PC-3 (cell line): ENCODE data around the gene DGKI. TPM values are rescaled to one million over a fixed set of nuclear protein-coding genes. Genes with fewer than 3 reads are reported as not detected.
A peak's percentile ranks its signal among the peaks of the same experiment; 100 is the strongest.

Source experiments
- ATAC-seq: fragments of 200-7000 bp; cut with Tn5 transposase; 2 replicates; pipeline ENCODE4 v1.9.1; 2020; ENCODE audit warnings: mild to moderate bottlenecking, moderate library complexity
- BruUV-seq: library from RNA; stranded (reverse); fragments of 400-500 nt; replicated peaks from 2 replicates; lab custom pipeline; 2021; lab: Mats Ljungman, UMichigan
- CTCF ChIA-PET: fragments of 300-600 bp; sonication (Branson Sonifier 250); formaldehyde crosslinking; loops from one replicate; lab custom pipeline; 2022; ENCODE audit warnings: antibody characterized with exemption; lab: Charles Lee
- POLR2A ChIA-PET: fragments of 300-600 bp; sonication (Branson Sonifier 250); formaldehyde crosslinking; loops from one replicate; lab custom pipeline; 2022; ENCODE audit warnings: antibody characterized with exemption; ENCODE audit not compliant: unreplicated experiment; lab: Charles Lee
- DNase-seq: peaks from one replicate; pipeline ENCODE4 v3.0.0-alpha.2; 2015
- H2AFZ ChIP-seq: fragments of 300-600 bp; sonication (generic); 2 replicates; pipeline ENCODE4 v1.6.0; 2016; ENCODE audit warnings: antibody characterized with exemption, low read length
- H3F3A ChIP-seq: fragments of 300-600 bp; sonication (generic); one replicate; pipeline ENCODE4 v1.6.0; 2017; ENCODE audit warnings: antibody characterized with exemption, low read length, control low read depth, mild to moderate bottlenecking; ENCODE audit not compliant: unreplicated experiment
- H3K27ac ChIP-seq: fragments of 300-600 bp; sonication (generic); 2 replicates; pipeline ENCODE4 v1.5.1; 2016; ENCODE audit warnings: mild to moderate bottlenecking, low read length
- H3K27me3 ChIP-seq: fragments of 300-600 bp; sonication (generic); 2 replicates; pipeline ENCODE4 v1.6.1; 2016; ENCODE audit warnings: low read length, mixed read lengths
- H3K36me3 ChIP-seq: fragments of 300-600 bp; sonication (generic); 2 replicates; pipeline ENCODE4 v1.6.1; 2016; ENCODE audit warnings: low read depth, mixed run types, low read length, mixed read lengths
- H3K4me1 ChIP-seq: fragments of 300-600 bp; sonication (generic); 2 replicates; pipeline ENCODE4 v1.5.1; 2016; ENCODE audit warnings: low read length; ENCODE audit not compliant: insufficient read depth
- H3K4me2 ChIP-seq: fragments of 300-600 bp; sonication (generic); 2 replicates; pipeline ENCODE4 v1.6.0; 2016; ENCODE audit warnings: low read length
- H3K4me3 ChIP-seq: fragments of 300-600 bp; sonication (generic); 2 replicates; pipeline ENCODE4 v1.5.1; 2016; ENCODE audit warnings: mild to moderate bottlenecking, low read length, mixed read lengths
- H3K79me2 ChIP-seq: fragments of 300-600 bp; sonication (generic); 2 replicates; pipeline ENCODE4 v1.6.1; 2017; ENCODE audit warnings: low read length, mixed read lengths
- H3K9ac ChIP-seq: fragments of 300-600 bp; sonication (generic); 2 replicates; pipeline ENCODE4 v1.6.0; 2016; ENCODE audit warnings: mild to moderate bottlenecking, low read length
- H3K9me2 ChIP-seq: fragments of 300-600 bp; sonication (generic); replicated peaks from 2 replicates; pipeline ENCODE4 v1.6.1; 2016; ENCODE audit warnings: mixed run types, low read length, mixed read lengths
- H3K9me3 ChIP-seq: fragments of 300-600 bp; sonication (generic); 2 replicates; pipeline ENCODE4 v1.6.1; 2016; ENCODE audit warnings: low read length, mixed read lengths
- H4K20me1 ChIP-seq: fragments of 300-600 bp; sonication (generic); 2 replicates; pipeline ENCODE4 v1.6.1; 2016; ENCODE audit warnings: low read length, mixed read lengths
- CTCF ChIP-seq: fragments of 300-600 bp; sonication (generic); conservative IDR thresholded peaks from 2 replicates; pipeline ENCODE4 v1.5.1; 2017; ENCODE audit warnings: antibody characterized with exemption, low read depth, mild to moderate bottlenecking, low read length
- EZH2 ChIP-seq: fragments of 300-600 bp; sonication (generic); IDR thresholded peaks from one replicate; pipeline ENCODE4 v1.6.1; 2017; ENCODE audit warnings: antibody characterized with exemption, mild to moderate bottlenecking, low read length; ENCODE audit not compliant: unreplicated experiment
- EZH2phosphoT487 ChIP-seq: fragments of 300-600 bp; sonication (generic); IDR thresholded peaks from 2 replicates; pipeline ENCODE4 v1.6.1; 2018; ENCODE audit warnings: mild to moderate bottlenecking, antibody characterized with exemption, low read length, borderline replicate concordance
- intact Hi-C: fragments of 100-400 bp; cut with micrococcal nuclease; formaldehyde crosslinking; loops from 2 replicates; pipeline ENCODE4 v1.9.0; 2023
- total RNA-seq: library from RNA; depleted of rRNA; stranded (reverse); fragments of >200 nt; gene quantifications from 2 replicates; pipeline ENCODE4 v1.2.3, GENCODE V29; 2014

Gene DGKI
- total RNA-seq, 1 experiment from 2014 or later = not detected

DNA sequence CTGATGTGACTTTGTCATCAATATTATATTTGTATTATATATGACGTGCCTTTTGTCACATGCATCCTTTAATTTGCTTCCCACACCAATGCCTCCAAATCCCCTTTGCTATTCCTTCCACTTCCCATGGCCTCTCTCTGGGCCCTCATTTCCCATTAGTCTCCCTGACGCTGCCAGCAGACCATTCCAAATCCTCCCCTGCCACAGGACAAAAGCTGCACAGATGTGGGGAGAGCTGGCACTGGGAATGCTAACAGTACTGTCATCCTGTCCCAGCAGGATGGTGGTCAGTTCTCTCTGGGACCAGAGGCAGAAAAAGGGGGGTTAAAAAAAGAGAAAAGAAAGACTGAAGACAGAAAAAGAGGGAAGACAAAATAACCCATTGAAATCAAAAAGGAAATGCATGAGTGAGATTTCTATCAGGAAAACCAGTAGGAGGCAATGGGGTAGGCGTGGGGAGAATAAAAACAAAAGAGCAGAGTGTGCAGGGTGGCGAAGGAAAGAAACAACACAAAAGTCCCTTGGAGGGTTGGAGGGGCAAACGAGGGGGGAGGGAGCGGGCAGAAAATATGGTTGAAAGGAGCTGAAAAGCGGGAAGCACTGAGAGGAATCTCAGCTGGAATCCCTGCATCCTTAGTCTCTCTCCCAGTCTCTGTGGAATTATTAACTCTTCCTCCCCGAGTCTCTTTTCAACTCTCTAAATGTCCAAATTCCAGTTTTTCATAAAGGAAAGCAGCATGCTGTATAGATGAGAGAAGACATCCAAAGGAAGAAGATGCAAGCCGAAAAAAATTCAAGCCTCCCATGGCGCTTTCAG is 444.0 kb downstream of the DGKI start:
- Histone ChIP-seq H3K4me2 (no peak overlapping the region), H3K79me2 (no peaks in the 10 kb centered on the region), H3K36me3 (no peaks in the 10 kb centered on the region), H3K9me2 (no peaks in the 10 kb centered on the region), H4K20me1 (no peaks in the 10 kb centered on the region), H3K9me3 (no peaks in the 10 kb centered on the region), H3K9ac (no peak overlapping the region), H3K4me3 (no peak overlapping the region), H3K4me1 (peaks cover 8% of the 10 kb centered on the region), H3K27ac (no peak overlapping the region), H2AFZ (no peak overlapping the region), H3F3A (no peaks in the 10 kb centered on the region), H3K27me3 (peaks cover 21% of the 10 kb centered on the region)
- ATAC-seq (no peak), DNase-seq (no peak)
- no TSS peak for BruUV-seq
- TF ChIP-seq CTCF = no peak
- TF ChIP-seq EZH2 = no peak
- no peak for TF ChIP-seq EZH2phosphoT487
- intact Hi-C loops = no loop called here
- CTCF ChIA-PET = no interaction called here
- POLR2A ChIA-PET = no interaction called here

DNA sequence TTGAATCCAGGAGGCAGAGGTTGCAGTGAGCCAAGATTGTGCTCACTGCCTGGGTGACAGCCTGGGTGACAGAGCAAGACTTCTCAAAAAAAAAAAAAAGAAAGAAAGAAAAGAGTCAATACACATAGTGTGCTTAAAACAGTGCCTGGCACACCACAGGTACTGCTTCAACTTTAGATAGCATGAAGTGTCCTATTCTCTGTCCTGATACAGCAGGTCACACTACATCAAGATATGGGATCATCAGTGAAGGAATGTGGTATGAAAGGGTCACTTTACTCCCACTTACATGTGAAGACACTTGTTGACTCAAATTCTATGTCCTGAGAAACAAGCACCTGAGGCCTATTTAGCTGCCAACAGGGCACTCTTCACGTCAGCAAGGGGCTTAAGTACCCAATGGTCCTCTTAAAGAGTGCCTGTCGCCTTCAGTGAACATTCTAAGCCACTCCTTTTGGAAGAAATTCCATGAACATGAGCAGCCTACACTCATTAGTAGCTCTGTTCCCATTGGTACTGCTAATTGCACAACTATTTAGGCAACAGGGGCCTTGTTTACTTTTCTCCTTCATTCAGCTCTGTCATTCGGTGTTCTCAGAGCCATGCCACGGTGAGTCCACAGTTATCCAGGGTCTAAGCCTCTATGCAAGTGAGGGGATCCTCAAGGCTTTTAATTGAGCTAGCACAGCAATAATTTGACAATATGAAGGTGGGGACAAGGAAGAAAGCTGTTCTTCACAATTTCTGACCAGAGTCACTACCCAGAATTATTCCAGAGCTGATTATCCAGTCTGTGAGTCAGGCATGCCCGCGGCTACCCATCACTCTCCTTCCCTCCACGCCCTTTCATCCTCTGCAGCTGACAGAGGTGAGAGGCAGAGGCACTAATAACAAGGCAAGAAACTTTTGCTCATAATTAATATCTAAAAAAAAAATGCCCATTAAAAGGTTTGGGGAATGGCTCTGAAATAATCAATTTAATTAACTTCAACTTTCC is 446.6 kb downstream of the DGKI start:
- H2AFZ ChIP-seq = no peak overlapping the region
- H3K79me2 ChIP-seq = no peaks in the 10 kb centered on the region
- H3K27ac ChIP-seq = no peak overlapping the region
- intact Hi-C loops = no loop called here
- DNase-seq (peak; percentile 47), ATAC-seq (no peak)
- TF ChIP-seq CTCF = no peak
- no peak for TF ChIP-seq EZH2phosphoT487
- TF ChIP-seq EZH2 = no peak
- H3K4me2 ChIP-seq = peak overlapping the region; percentile 13; the same call in 1 of the 2 replicates
- H3K4me1 ChIP-seq = peaks cover 8% of the 10 kb centered on the region
- CTCF ChIA-PET = no interaction called here
- H3K9me2 ChIP-seq = no peaks in the 10 kb centered on the region
- BruUV-seq = no TSS peak
- H3K27me3 ChIP-seq = peaks cover 14% of the 10 kb centered on the region
- H3K4me3 ChIP-seq = no peak overlapping the region
- H3F3A ChIP-seq = no peaks in the 10 kb centered on the region
- H3K9me3 ChIP-seq = no peaks in the 10 kb centered on the region
- H4K20me1 ChIP-seq = no peaks in the 10 kb centered on the region
- no peak overlapping the region for H3K9ac ChIP-seq
- POLR2A ChIA-PET = no interaction called here
- no peaks in the 10 kb centered on the region for H3K36me3 ChIP-seq
